LNCAP (cell line): ENCODE data around the gene FOXP2.

ENCODE experiments used
- CTCF ChIP-seq: fragments of 450-650 bp; IDR thresholded peaks from 2 replicates; pipeline ENCODE4 v1.5.1; 2017; ENCODE audit warnings: mild to moderate bottlenecking

The FOXP2 gene

GRCh38 chr7:114554781-114555537 lies 140.3 kb downstream of the FOXP2 start:
- no peak for TF ChIP-seq CTCF

GRCh38 chr7:114567416-114567815 lies 152.8 kb downstream of the FOXP2 start:
- no peak for TF ChIP-seq CTCF

GRCh38 chr7:114569220-114569619 lies 154.6 kb downstream of the FOXP2 start:
- TF ChIP-seq CTCF = no peak

- TF ChIP-seq CTCF = no peak
Observed at GRCh38 chr7:114574384-114574783, 159.8 kb downstream of the FOXP2 start.

- TF ChIP-seq CTCF = no peak
Observed at GRCh38 chr7:114575098-114575497, 160.5 kb downstream of the FOXP2 start.

- no peak for TF ChIP-seq CTCF
Observed at GRCh38 chr7:114588506-114588905, 173.9 kb downstream of the FOXP2 start.

- no peak for TF ChIP-seq CTCF
Observed at GRCh38 chr7:114589436-114589835, 174.8 kb downstream of the FOXP2 start.

- no peak for TF ChIP-seq CTCF
Observed at GRCh38 chr7:114590298-114590697, 175.7 kb downstream of the FOXP2 start.
